Breast epithelium (tissue), 3 donors: Measurements from ENCODE around the gene APC2.

Source experiments
- POLR2A ChIP-seq: fragments of 450-650 bp; IDR thresholded peaks from one replicate; pipeline ENCODE4 v1.6.1; 2016; ENCODE audit warnings: antibody characterized with exemption, mild to moderate bottlenecking, moderate library complexity
- POLR2AphosphoS5 ChIP-seq, 3 donors: sonication (generic); formaldehyde crosslinking; IDR thresholded peaks; one replicate each; pipeline ENCODE4 v1.6.1; 2017; ENCODE audit warnings: antibody characterized with exemption in 3 of 3
- TF ChIP-seq, protein P1 (sequence below), 3 donors: fragments of 450-650 bp; IDR thresholded peaks; one replicate each; pipeline ENCODE4 v1.5.1; 2016 to 2017; ENCODE audit warnings: antibody characterized with exemption in 3 of 3, mild to moderate bottlenecking in 3 of 3, moderate library complexity in 3 of 3

DNA sequence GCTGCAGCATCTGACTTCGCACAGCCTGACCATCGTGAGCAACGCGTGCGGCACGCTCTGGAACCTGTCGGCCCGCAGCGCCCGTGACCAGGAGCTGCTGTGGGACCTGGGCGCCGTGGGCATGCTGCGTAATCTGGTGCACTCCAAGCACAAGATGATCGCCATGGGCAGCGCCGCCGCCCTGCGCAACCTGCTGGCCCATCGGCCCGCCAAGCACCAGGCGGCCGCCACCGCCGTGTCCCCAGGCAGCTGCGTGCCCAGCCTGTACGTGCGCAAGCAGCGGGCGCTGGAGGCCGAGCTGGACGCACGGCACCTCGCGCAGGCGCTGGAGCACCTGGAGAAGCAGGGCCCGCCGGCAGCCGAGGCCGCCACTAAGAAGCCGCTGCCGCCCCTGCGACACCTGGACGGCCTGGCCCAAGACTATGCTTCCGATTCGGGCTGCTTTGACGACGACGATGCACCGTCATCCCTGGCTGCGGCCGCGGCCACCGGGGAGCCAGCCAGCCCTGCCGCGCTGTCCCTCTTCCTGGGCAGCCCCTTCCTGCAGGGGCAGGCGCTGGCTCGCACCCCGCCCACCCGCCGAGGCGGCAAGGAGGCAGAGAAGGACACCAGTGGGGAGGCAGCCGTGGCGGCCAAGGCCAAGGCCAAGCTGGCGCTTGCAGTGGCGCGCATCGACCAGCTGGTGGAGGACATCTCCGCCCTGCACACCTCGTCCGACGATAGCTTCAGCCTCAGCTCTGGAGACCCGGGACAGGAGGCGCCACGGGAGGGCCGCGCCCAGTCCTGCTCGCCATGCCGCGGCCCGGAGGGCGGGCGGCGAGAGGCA is 15.5 kb downstream of the APC2 start:
- no peak for TF ChIP-seq POLR2A
- TF ChIP-seq, protein P1, sequence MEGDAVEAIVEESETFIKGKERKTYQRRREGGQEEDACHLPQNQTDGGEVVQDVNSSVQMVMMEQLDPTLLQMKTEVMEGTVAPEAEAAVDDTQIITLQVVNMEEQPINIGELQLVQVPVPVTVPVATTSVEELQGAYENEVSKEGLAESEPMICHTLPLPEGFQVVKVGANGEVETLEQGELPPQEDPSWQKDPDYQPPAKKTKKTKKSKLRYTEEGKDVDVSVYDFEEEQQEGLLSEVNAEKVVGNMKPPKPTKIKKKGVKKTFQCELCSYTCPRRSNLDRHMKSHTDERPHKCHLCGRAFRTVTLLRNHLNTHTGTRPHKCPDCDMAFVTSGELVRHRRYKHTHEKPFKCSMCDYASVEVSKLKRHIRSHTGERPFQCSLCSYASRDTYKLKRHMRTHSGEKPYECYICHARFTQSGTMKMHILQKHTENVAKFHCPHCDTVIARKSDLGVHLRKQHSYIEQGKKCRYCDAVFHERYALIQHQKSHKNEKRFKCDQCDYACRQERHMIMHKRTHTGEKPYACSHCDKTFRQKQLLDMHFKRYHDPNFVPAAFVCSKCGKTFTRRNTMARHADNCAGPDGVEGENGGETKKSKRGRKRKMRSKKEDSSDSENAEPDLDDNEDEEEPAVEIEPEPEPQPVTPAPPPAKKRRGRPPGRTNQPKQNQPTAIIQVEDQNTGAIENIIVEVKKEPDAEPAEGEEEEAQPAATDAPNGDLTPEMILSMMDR (IDR thresholded peaks at IDR 0.05): peak in 2 of 3 donors; percentile 40 to 54
- no peak for TF ChIP-seq POLR2AphosphoS5 (IDR thresholded peaks at IDR 0.05)
